HepG2 (cell line): ENCODE results near the gene REP15. TPM values are rescaled to one million over a fixed set of nuclear protein-coding genes. Genes with fewer than 3 reads are reported as not detected.

Experiments used
- CBFB ChIP-seq: sonication (generic); formaldehyde crosslinking; IDR thresholded peaks from 2 replicates; pipeline ENCODE4 v1.4.0; 2020; ENCODE audit warnings: missing genetic modification reagents
- EP300 ChIP-seq, 3 experiments: sonication (generic) in 1 of 3; formaldehyde crosslinking in 1 of 3; IDR thresholded peaks; 2 replicates each; pipeline versions ENCODE4 v1.5.1 to v1.6.1; 2011 to 2020; ENCODE audit warnings: low read depth in 2 of 3, low read length in 2 of 3, borderline replicate concordance in 1 of 3, improper control_type of control experiment in 1 of 3, mild to moderate bottlenecking in 1 of 3, missing genetic modification reagents in 1 of 3, moderate library complexity in 1 of 3
- GLI4 ChIP-seq: sonication (generic); formaldehyde crosslinking; IDR thresholded peaks from 2 replicates; pipeline ENCODE4 v1.5.1; 2020; ENCODE audit warnings: missing genetic modification reagents, mild to moderate bottlenecking, moderate library complexity, borderline replicate concordance
- MTA3 ChIP-seq: sonication (generic); formaldehyde crosslinking; IDR thresholded peaks from 2 replicates; pipeline ENCODE4 v1.4.0; 2020; ENCODE audit warnings: missing genetic modification reagents
- POLR2A ChIP-seq, 2 experiments: IDR thresholded peaks; 2 replicates each; pipeline ENCODE4 v1.6.1; 2011; ENCODE audit warnings: low read depth in 2 of 2, low read length in 2 of 2, mild to moderate bottlenecking in 1 of 2, moderate library complexity in 1 of 2; ENCODE audit not compliant: insufficient read depth in 1 of 2
- SMAD9 ChIP-seq: sonication (generic); formaldehyde crosslinking; IDR thresholded peaks from 2 replicates; pipeline ENCODE4 v1.5.1; 2020; ENCODE audit warnings: mild to moderate bottlenecking, missing genetic modification reagents
- SP1 ChIP-seq, 2 experiments: fragments of 450-650 bp in 1 of 2; sonication (generic) in 1 of 2; formaldehyde crosslinking in 1 of 2; IDR thresholded peaks; 2 replicates each; pipeline versions ENCODE4 v1.4.0 to v1.6.1; 2016 to 2020; ENCODE audit warnings: missing genetic modification reagents in 1 of 2
- SP140L ChIP-seq: sonication (generic); formaldehyde crosslinking; IDR thresholded peaks from 2 replicates; pipeline ENCODE4 v1.4.0; 2020; ENCODE audit warnings: missing genetic modification reagents, borderline replicate concordance
- SYNCRIP ChIP-seq: fragments of 200-400 bp; formaldehyde crosslinking; IDR thresholded peaks from 2 replicates; pipeline ENCODE4 v1.6.1; 2018; ENCODE audit warnings: mild to moderate bottlenecking, low read depth, low read length; ENCODE audit not compliant: insufficient read depth
- ZNF101 ChIP-seq: sonication (generic); formaldehyde crosslinking; IDR thresholded peaks from 2 replicates; pipeline ENCODE4 v1.4.0; 2020; ENCODE audit warnings: mild to moderate bottlenecking, low read depth, missing genetic modification reagents, borderline replicate concordance
- ZNF607 ChIP-seq: sonication (generic); formaldehyde crosslinking; IDR thresholded peaks from 2 replicates; pipeline ENCODE4 v1.5.1; 2020; ENCODE audit warnings: missing genetic modification reagents, mild to moderate bottlenecking, borderline replicate concordance
- ZNF619 ChIP-seq: sonication (generic); formaldehyde crosslinking; IDR thresholded peaks from 2 replicates; pipeline ENCODE4 v1.4.0; 2020; ENCODE audit warnings: mild to moderate bottlenecking, missing genetic modification reagents
- ZNF772 ChIP-seq: sonication (generic); formaldehyde crosslinking; IDR thresholded peaks from 2 replicates; pipeline ENCODE4 v1.5.0; 2020; ENCODE audit warnings: mild to moderate bottlenecking, missing genetic modification reagents
- polyA plus RNA-seq, 8 experiments: library from polyadenylated mRNA; depleted of rRNA in 3 of 8; stranded (reverse) in 7 of 8; unstranded in 1 of 8; fragments of >200 nt; fragmentation: Illumina TruSeq in 4 of 8; extraction: Trizol in 4 of 8; gene quantifications; 2 replicates each; pipeline versions ENCODE4 v1.2.1 to v1.2.3, GENCODE V29; 2011 to 2016; ENCODE audit warnings: low read depth in 4 of 8, missing spikeins in 1 of 8, mixed read lengths in 1 of 8; ENCODE audit not compliant: insufficient read depth in 1 of 8
- total RNA-seq, 5 experiments: library from RNA; depleted of rRNA; stranded (reverse); fragments of >200 nt; fragmentation: Illumina TruSeq; extraction: Trizol; gene quantifications; 2 replicates each; pipeline ENCODE4 v1.2.3, GENCODE V29; 2016; ENCODE audit warnings: low read depth in 1 of 5
- TF ChIP-seq, protein P1 (sequence below): sonication (generic); formaldehyde crosslinking; conservative IDR thresholded peaks from 2 replicates; pipeline ENCODE4 v1.8.0; 2022; ENCODE audit warnings: low read depth, missing genetic modification reagents
- TF ChIP-seq, protein P2 (sequence below), 2 experiments: sonication (generic) in 1 of 2; formaldehyde crosslinking in 1 of 2; IDR thresholded peaks; 2 replicates each; pipeline versions ENCODE4 v1.4.0 to v1.6.1; 2016 to 2020; ENCODE audit warnings: borderline replicate concordance in 1 of 2, low read depth in 1 of 2, mild to moderate bottlenecking in 1 of 2, missing genetic modification reagents in 1 of 2
- TF ChIP-seq, protein P3 (sequence below): sonication (generic); formaldehyde crosslinking; IDR thresholded peaks from 2 replicates; pipeline ENCODE4 v1.5.1; 2020; ENCODE audit warnings: mild to moderate bottlenecking, missing genetic modification reagents, borderline replicate concordance

Gene REP15
- total and polyA plus RNA-seq, 2 of the 13 experiments (the other 11 are each of a cell fraction or from before 2014, with no cell fraction given), result 0.12 to 0.64 TPM

DNA sequence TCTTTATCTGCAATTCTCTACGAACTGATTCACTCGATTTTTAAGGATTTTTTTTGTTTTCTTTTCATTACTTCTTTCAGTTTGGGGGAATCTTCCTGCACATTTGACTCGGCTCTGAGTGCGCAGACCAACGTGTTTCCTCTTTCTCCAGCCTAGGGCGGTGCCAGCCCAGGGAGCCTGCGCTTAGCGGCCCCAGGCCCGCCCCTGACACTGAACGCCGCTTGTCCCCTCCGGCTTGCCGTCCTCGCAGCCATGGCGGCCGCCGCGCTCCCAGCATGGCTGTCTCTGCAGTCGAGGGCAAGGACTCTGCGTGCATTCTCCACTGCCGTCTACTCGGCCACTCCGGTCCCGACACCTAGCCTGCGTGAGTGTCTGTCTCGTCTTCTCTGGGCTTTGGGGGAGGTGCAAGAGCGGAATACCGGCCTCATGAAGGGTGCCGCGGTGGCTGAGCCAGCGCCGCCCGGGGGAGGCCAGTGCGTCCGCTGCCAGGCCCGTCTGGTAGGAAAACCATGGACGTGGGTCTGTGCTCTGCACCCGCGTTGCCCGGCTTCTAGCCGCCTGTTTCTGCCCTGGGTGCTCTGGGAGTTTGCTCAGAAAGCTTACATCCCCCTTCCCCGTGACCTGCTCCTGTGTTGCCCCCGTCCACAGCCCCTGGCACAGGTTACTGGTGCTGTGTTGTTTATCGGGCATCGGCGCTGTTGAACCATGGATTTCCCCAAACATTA, 14.5 kb downstream of the REP15 start, which contains the start of gene MRPS35 (continued):
- TF ChIP-seq CBFB (CRISPR knock-in tag), result peak; percentile 88
- TF ChIP-seq SMAD9 (CRISPR knock-in tag), result peak; percentile 91; the same call in 1 of the 2 replicates
- TF ChIP-seq GLI4 (CRISPR knock-in tag), result no peak
- peak; percentile 50; the same call in 1 of the 2 replicates for TF ChIP-seq ZNF619 (CRISPR knock-in tag)
- TF ChIP-seq, protein P1, sequence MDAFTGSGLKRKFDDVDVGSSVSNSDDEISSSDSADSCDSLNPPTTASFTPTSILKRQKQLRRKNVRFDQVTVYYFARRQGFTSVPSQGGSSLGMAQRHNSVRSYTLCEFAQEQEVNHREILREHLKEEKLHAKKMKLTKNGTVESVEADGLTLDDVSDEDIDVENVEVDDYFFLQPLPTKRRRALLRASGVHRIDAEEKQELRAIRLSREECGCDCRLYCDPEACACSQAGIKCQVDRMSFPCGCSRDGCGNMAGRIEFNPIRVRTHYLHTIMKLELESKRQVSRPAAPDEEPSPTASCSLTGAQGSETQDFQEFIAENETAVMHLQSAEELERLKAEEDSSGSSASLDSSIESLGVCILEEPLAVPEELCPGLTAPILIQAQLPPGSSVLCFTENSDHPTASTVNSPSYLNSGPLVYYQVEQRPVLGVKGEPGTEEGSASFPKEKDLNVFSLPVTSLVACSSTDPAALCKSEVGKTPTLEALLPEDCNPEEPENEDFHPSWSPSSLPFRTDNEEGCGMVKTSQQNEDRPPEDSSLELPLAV (CRISPR knock-in tag), result no peak
- no peak for TF ChIP-seq SYNCRIP
- no peak for TF ChIP-seq SP1 (IDR thresholded peaks at IDR 0.05)
- TF ChIP-seq SP1 (CRISPR knock-in tag; IDR thresholded peaks at IDR 0.05), result peak; percentile 83
- peak; percentile 94 to 95 for TF ChIP-seq POLR2A (IDR thresholded peaks at IDR 0.05; ENCODE audit: insufficient read depth in 1 of 2, low read depth in 2 of 2, low read length in 2 of 2)
- TF ChIP-seq, protein P2, sequence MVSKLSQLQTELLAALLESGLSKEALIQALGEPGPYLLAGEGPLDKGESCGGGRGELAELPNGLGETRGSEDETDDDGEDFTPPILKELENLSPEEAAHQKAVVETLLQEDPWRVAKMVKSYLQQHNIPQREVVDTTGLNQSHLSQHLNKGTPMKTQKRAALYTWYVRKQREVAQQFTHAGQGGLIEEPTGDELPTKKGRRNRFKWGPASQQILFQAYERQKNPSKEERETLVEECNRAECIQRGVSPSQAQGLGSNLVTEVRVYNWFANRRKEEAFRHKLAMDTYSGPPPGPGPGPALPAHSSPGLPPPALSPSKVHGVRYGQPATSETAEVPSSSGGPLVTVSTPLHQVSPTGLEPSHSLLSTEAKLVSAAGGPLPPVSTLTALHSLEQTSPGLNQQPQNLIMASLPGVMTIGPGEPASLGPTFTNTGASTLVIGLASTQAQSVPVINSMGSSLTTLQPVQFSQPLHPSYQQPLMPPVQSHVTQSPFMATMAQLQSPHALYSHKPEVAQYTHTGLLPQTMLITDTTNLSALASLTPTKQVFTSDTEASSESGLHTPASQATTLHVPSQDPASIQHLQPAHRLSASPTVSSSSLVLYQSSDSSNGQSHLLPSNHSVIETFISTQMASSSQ (IDR thresholded peaks at IDR 0.05; ENCODE audit: low read depth), result no peak
- TF ChIP-seq, protein P2 (CRISPR knock-in tag; IDR thresholded peaks at IDR 0.05; ENCODE audit: borderline replicate concordance), result peak; percentile 84
- no peak for TF ChIP-seq MTA3 (CRISPR knock-in tag)
- TF ChIP-seq, protein P3, sequence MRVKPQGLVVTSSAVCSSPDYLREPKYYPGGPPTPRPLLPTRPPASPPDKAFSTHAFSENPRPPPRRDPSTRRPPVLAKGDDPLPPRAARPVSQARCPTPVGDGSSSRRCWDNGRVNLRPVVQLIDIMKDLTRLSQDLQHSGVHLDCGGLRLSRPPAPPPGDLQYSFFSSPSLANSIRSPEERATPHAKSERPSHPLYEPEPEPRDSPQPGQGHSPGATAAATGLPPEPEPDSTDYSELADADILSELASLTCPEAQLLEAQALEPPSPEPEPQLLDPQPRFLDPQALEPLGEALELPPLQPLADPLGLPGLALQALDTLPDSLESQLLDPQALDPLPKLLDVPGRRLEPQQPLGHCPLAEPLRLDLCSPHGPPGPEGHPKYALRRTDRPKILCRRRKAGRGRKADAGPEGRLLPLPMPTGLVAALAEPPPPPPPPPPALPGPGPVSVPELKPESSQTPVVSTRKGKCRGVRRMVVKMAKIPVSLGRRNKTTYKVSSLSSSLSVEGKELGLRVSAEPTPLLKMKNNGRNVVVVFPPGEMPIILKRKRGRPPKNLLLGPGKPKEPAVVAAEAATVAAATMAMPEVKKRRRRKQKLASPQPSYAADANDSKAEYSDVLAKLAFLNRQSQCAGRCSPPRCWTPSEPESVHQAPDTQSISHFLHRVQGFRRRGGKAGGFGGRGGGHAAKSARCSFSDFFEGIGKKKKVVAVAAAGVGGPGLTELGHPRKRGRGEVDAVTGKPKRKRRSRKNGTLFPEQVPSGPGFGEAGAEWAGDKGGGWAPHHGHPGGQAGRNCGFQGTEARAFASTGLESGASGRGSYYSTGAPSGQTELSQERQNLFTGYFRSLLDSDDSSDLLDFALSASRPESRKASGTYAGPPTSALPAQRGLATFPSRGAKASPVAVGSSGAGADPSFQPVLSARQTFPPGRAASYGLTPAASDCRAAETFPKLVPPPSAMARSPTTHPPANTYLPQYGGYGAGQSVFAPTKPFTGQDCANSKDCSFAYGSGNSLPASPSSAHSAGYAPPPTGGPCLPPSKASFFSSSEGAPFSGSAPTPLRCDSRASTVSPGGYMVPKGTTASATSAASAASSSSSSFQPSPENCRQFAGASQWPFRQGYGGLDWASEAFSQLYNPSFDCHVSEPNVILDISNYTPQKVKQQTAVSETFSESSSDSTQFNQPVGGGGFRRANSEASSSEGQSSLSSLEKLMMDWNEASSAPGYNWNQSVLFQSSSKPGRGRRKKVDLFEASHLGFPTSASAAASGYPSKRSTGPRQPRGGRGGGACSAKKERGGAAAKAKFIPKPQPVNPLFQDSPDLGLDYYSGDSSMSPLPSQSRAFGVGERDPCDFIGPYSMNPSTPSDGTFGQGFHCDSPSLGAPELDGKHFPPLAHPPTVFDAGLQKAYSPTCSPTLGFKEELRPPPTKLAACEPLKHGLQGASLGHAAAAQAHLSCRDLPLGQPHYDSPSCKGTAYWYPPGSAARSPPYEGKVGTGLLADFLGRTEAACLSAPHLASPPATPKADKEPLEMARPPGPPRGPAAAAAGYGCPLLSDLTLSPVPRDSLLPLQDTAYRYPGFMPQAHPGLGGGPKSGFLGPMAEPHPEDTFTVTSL, result peak; percentile 83
- no peak for TF ChIP-seq SP140L (CRISPR knock-in tag)
- peak; percentile 74; the same call in 1 of the 2 replicates for TF ChIP-seq ZNF772 (CRISPR knock-in tag)
- TF ChIP-seq ZNF101 (CRISPR knock-in tag), result peak; percentile 92; the same call in 1 of the 2 replicates
- no peak for TF ChIP-seq EP300 (IDR thresholded peaks at IDR 0.05; ENCODE audit: low read depth in 2 of 2, low read length in 2 of 2)
- TF ChIP-seq EP300 (CRISPR knock-in tag; IDR thresholded peaks at IDR 0.05; ENCODE audit: borderline replicate concordance), result peak; percentile 65
- peak; percentile 77; the same call in 1 of the 2 replicates for TF ChIP-seq ZNF607
